ENCODE data around the gene CLSTN2. TPM values are rescaled to one million over a fixed set of nuclear protein-coding genes. Genes with fewer than 3 reads are reported as not detected.
A peak's percentile ranks its signal among the peaks of the same experiment; 100 is the strongest.

The CLSTN2 gene
- total RNA-seq, 2 donors from 2014 or later = 3.5 to 60.3 TPM

DNA sequence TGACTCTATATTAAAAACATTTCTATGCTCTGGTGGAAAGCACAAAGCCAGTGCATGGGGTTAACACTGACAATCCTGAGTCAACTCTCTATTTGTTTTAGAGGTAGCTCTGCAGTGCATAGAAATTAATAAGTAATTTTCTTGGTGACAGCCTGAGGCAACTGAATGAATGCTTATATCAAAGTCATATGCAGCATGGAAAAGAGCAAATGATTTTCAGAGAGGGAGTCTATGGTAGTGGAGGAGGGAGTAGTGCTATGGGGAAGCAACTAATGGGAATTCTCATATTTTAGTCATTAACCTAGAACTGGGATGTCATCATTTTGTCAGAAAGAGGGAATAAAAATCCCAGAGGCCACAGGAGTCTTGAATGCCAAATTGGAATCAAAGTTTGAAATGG is 99.1 kb downstream of the CLSTN2 start:
- no peaks in the 10 kb centered on the region for H3K9me3 ChIP-seq
- no peak overlapping the region for H3K4me3 ChIP-seq
- TF ChIP-seq POLR2A (IDR thresholded peaks at IDR 0.05) (no peak), POLR2AphosphoS5 (IDR thresholded peaks at IDR 0.05) (no peak)
- TF ChIP-seq, protein P1, sequence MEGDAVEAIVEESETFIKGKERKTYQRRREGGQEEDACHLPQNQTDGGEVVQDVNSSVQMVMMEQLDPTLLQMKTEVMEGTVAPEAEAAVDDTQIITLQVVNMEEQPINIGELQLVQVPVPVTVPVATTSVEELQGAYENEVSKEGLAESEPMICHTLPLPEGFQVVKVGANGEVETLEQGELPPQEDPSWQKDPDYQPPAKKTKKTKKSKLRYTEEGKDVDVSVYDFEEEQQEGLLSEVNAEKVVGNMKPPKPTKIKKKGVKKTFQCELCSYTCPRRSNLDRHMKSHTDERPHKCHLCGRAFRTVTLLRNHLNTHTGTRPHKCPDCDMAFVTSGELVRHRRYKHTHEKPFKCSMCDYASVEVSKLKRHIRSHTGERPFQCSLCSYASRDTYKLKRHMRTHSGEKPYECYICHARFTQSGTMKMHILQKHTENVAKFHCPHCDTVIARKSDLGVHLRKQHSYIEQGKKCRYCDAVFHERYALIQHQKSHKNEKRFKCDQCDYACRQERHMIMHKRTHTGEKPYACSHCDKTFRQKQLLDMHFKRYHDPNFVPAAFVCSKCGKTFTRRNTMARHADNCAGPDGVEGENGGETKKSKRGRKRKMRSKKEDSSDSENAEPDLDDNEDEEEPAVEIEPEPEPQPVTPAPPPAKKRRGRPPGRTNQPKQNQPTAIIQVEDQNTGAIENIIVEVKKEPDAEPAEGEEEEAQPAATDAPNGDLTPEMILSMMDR (IDR thresholded peaks at IDR 0.05) = no peak
- no peaks in the 10 kb centered on the region for H3K4me1 ChIP-seq (replicated peaks)
- intact Hi-C loops (cut with DNase I) = no loop called here
- H3K36me3 ChIP-seq = no peaks in the 10 kb centered on the region
- no peak for DNase-seq (ENCODE audit: low spot score)
- peaks cover 5% of the 10 kb centered on the region for H3K27me3 ChIP-seq (replicated peaks; ENCODE audit: insufficient read depth)
- no peak overlapping the region for H3K27ac ChIP-seq

DNA sequence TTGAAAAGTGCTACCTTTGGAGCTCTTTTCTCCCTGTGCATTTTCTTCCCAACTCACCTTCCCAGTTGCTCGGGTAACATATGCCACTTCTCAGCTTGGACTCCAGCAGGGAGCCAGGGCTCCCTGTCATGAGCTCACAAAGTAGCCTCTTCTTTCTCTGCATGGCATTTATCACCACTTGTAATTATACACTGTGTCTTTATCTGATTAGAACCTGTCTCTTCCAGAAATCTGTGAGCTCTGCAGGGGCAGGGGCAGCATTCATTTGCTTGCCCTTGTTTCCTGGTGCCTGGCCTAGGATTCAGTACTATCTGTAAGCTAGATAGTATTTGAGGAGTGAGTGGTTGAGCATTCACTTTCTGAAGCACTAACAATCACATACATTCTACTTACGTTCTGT is 100.9 kb downstream of the CLSTN2 start:
- DNase-seq (ENCODE audit: low spot score) = no peak
- H3K4me3 ChIP-seq = no peak overlapping the region
- no peaks in the 10 kb centered on the region for H3K4me1 ChIP-seq (replicated peaks)
- no peak overlapping the region for H3K27ac ChIP-seq
- peaks cover 2% of the 10 kb centered on the region for H3K27me3 ChIP-seq (replicated peaks; ENCODE audit: insufficient read depth)
- H3K9me3 ChIP-seq = no peaks in the 10 kb centered on the region
- TF ChIP-seq POLR2A (IDR thresholded peaks at IDR 0.05) (no peak), POLR2AphosphoS5 (IDR thresholded peaks at IDR 0.05) (no peak)
- TF ChIP-seq, protein P1 (IDR thresholded peaks at IDR 0.05) = no peak
- intact Hi-C loops (cut with DNase I) = no loop called here
- H3K36me3 ChIP-seq = no peaks in the 10 kb centered on the region
- WGBS = 73% methylated on average over 2 of the region's 2 CpGs

DNA sequence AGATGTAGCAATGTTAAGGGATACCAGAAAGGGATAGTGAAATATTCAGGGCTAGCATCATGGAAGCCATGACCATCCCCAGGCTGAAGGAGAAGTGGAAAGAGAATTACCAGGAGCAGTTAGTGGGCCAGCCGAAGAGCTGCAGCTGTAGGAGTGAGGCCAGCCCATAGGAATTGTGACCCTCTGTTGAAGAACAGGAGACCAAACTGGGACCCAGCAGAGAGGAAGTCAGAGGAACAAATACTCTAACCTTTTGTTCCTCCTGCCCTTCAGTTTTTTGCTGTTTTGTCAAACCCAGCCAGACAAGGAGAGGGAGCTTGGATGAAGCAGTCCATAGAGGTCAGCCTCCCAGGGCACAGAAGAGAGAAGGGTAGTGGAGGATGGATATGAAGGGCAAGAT is 115.4 kb downstream of the CLSTN2 start:
- H3K27ac ChIP-seq = no peak overlapping the region
- no peaks in the 10 kb centered on the region for H3K9me3 ChIP-seq
- no peaks in the 10 kb centered on the region for H3K4me1 ChIP-seq (replicated peaks)
- intact Hi-C loops (cut with DNase I) = no loop called here
- TF ChIP-seq POLR2AphosphoS5 (IDR thresholded peaks at IDR 0.05) = no peak
- no peak for TF ChIP-seq POLR2A (IDR thresholded peaks at IDR 0.05)
- TF ChIP-seq, protein P1 (IDR thresholded peaks at IDR 0.05) = no peak
- no peak overlapping the region for H3K4me3 ChIP-seq
- 92% methylated on average over 1 of the region's 1 CpG for WGBS
- H3K36me3 ChIP-seq = no peaks in the 10 kb centered on the region
- H3K27me3 ChIP-seq (replicated peaks; ENCODE audit: insufficient read depth) = no peaks in the 10 kb centered on the region
- DNase-seq (ENCODE audit: low spot score) = no peak

GRCh38 chr3:140051019-140051957 is 116.3 kb downstream of the CLSTN2 start:
- intact Hi-C loops (cut with DNase I) = no loop called here

More at GRCh38 chr3:140051019-140051957, 116.3 kb downstream of the CLSTN2 start:
- TF ChIP-seq, protein P1 (IDR thresholded peaks at IDR 0.05) = peak in 2 of 4 experiments; percentile 41 to 53
- no peak for TF ChIP-seq POLR2AphosphoS5 (IDR thresholded peaks at IDR 0.05)
- Histone ChIP-seq H3K4me1 (replicated peaks) (no peaks in the 10 kb centered on the region), H3K36me3 (no peaks in the 10 kb centered on the region), H3K27ac (no peak overlapping the region), H3K9me3 (no peaks in the 10 kb centered on the region), H3K4me3 (no peak overlapping the region), H3K27me3 (replicated peaks; ENCODE audit: insufficient read depth) (no peaks in the 10 kb centered on the region)
- DNase-seq (ENCODE audit: low spot score) = peak; percentile 13
- 53% methylated on average over 12 of the region's 12 CpGs for WGBS

Measured in prostate gland (tissue), 2 donors.